ENCODE results near the gene AMPH. TPM values are rescaled to one million over a fixed set of nuclear protein-coding genes. Genes with fewer than 3 reads are reported as not detected.

AMPH gene
- total RNA-seq, 1 donor from 2014 or later = 1.2 TPM

DNA sequence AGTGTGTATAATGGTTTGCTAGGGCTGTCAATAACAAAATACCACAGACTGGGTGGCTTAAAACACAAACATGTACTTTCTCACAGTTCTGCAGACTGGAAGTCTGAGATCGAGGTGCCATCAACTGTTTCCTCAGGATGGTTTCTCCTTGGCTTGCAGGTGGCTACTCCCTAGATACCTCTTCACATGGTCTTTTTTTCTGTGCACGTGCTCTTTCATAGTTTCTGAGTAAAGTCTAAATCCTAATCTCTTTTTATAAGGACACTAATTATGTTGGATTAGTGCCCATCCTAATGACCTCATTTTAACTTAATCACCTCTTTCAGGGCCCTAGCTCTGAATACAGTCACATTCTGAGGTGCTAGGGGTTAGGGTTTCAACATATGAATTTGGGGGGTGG lies 65.9 kb downstream of the AMPH start:
- Histone ChIP-seq H3K27me3 (ENCODE audit: low read depth) (no peaks in the 10 kb centered on the region), H3K4me1 (no peaks in the 10 kb centered on the region), H3K36me3 (no peaks in the 10 kb centered on the region), H3K4me3 (no peak overlapping the region), H3K27ac (no peak overlapping the region), H3K9me3 (no peaks in the 10 kb centered on the region)
- TF ChIP-seq, protein P1, sequence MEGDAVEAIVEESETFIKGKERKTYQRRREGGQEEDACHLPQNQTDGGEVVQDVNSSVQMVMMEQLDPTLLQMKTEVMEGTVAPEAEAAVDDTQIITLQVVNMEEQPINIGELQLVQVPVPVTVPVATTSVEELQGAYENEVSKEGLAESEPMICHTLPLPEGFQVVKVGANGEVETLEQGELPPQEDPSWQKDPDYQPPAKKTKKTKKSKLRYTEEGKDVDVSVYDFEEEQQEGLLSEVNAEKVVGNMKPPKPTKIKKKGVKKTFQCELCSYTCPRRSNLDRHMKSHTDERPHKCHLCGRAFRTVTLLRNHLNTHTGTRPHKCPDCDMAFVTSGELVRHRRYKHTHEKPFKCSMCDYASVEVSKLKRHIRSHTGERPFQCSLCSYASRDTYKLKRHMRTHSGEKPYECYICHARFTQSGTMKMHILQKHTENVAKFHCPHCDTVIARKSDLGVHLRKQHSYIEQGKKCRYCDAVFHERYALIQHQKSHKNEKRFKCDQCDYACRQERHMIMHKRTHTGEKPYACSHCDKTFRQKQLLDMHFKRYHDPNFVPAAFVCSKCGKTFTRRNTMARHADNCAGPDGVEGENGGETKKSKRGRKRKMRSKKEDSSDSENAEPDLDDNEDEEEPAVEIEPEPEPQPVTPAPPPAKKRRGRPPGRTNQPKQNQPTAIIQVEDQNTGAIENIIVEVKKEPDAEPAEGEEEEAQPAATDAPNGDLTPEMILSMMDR (IDR thresholded peaks at IDR 0.05) = no peak
- intact Hi-C loops (cut with DNase I) = no loop called here
- ATAC-seq (no peak), DNase-seq (no peak)

DNA sequence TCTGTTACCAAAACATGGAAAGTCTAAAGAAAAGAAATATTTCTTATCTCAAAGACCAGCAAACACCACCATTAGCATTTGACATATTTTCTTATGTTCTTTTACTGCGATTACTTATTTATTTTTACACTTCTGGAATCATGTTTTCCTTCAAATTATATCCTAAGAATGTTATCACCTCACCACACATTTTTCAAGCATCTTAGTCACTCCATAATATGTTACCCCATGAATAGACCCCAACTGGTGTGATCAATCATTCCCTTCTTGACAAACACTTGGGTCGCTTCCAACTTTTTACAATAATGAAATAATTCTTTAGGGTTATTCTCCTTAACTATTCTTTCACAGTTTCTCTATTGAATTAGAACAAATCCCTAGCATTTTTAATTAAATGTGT lies 67.4 kb downstream of the AMPH start:
- no peak overlapping the region for H3K4me3 ChIP-seq
- TF ChIP-seq, protein P1 (IDR thresholded peaks at IDR 0.05) = no peak
- H3K27me3 ChIP-seq (ENCODE audit: low read depth) = no peaks in the 10 kb centered on the region
- intact Hi-C loops (cut with DNase I) = no loop called here
- DNase-seq (no peak), ATAC-seq (no peak)
- H3K36me3 ChIP-seq = no peaks in the 10 kb centered on the region
- H3K9me3 ChIP-seq = no peaks in the 10 kb centered on the region
- no peaks in the 10 kb centered on the region for H3K4me1 ChIP-seq
- no peak overlapping the region for H3K27ac ChIP-seq

DNA sequence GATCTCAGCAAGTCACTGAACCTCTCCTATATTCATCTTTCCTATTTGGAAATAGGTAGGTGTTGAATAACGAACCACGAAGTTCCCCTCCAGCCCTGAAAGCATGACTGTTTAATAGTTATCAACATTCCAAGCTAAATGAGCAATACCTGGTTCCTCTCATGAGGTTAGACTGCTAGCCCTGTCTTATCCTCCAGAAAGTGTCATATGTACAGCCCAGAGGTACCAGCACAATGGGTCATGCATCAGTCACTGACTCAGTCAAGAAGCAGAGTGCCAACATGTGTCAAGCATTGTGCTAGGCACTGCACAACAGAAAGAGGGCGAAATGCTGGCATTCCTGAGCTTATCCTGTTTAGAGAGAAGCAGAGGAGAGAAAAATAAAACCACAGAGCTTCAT lies 70.0 kb downstream of the AMPH start:
- Histone ChIP-seq H3K4me3 (no peak overlapping the region), H3K27me3 (ENCODE audit: low read depth) (no peaks in the 10 kb centered on the region), H3K27ac (no peak overlapping the region), H3K9me3 (no peaks in the 10 kb centered on the region), H3K4me1 (no peaks in the 10 kb centered on the region), H3K36me3 (no peaks in the 10 kb centered on the region)
- intact Hi-C loops (cut with DNase I) = no loop called here
- ATAC-seq (no peak), DNase-seq (no peak)
- TF ChIP-seq, protein P1 (IDR thresholded peaks at IDR 0.05) = no peak

DNA sequence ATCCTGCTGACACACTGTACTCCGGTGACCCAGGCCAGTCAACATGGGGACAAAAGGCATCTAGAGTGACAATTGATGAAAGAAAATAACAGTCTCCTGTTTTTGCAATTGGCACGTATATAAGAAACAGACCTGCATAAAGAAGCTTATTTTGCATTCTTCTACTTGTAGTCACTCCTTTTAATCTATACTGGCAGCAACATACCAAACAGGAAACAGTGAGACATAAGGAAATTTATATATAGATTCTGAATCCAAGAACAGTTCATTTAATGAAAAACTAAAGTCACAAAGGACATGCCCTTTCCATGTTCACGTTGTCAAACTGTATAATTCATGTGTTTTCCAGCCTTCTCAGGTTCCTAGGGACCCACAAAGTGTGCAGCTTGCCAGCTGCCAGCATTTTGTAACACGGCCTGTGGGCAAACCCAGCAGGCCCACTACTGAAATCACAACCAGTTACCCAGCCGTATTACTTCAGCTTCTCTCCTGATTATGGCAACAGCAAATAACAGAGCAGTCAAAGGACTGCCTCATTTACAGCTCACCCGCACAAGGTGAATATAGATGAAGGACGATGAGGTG lies 72.3 kb downstream of the AMPH start:
- Histone ChIP-seq H3K9me3 (no peaks in the 10 kb centered on the region), H3K36me3 (no peaks in the 10 kb centered on the region), H3K27ac (no peak overlapping the region), H3K4me1 (no peaks in the 10 kb centered on the region), H3K4me3 (no peak overlapping the region), H3K27me3 (ENCODE audit: low read depth) (no peaks in the 10 kb centered on the region)
- intact Hi-C loops (cut with DNase I) = no loop called here
- TF ChIP-seq, protein P1 (IDR thresholded peaks at IDR 0.05) = no peak
- DNase-seq (no peak), ATAC-seq (no peak)

DNA sequence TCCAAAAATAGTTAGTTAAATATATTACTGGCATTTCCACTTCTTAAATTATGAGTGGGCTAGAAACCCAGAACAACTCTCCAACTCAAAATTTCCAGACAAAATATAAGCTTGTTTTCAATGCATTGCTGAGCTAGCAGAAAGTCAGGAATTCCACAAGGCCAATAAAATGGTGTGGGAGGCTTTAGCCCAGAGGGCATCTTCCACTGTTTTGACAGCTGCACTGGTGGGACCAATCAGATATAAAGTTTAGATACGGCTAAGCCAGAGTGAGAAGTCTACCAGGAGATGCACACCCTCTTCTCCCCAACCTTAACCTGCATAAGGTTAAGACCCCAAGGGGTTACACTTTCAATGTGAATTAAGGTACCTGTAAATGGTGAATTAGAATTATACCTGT lies 76.6 kb downstream of the AMPH start:
- ATAC-seq (no peak), DNase-seq (no peak)
- Histone ChIP-seq H3K4me3 (no peak overlapping the region), H3K27ac (no peak overlapping the region), H3K36me3 (no peaks in the 10 kb centered on the region), H3K4me1 (no peaks in the 10 kb centered on the region), H3K27me3 (ENCODE audit: low read depth) (no peaks in the 10 kb centered on the region), H3K9me3 (no peaks in the 10 kb centered on the region)
- intact Hi-C loops (cut with DNase I) = no loop called here
- TF ChIP-seq, protein P1 (IDR thresholded peaks at IDR 0.05) = no peak

DNA sequence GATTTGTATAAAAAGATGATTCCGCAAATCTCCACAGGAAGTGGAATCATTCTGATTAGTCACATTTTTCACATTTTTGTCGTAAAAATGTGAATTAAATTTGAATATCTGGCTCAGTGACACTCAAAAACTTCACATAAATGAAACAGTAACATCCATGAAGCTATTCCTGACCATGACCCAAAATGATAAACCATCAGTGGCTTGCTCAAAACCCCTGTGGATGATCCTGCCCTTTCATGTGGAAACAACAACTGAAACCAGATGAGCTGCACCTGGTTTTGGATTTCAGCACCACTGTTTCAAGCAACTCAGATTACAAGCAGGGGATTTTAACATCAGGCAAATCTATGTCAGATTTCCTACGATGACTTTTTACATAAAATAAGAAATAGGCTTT lies 80.3 kb downstream of the AMPH start:
- no peaks in the 10 kb centered on the region for H3K9me3 ChIP-seq
- no peaks in the 10 kb centered on the region for H3K27me3 ChIP-seq (ENCODE audit: low read depth)
- DNase-seq = no peak
- H3K27ac ChIP-seq = no peak overlapping the region
- ATAC-seq = no peak
- intact Hi-C loops (cut with DNase I) = no loop called here
- H3K36me3 ChIP-seq = no peaks in the 10 kb centered on the region
- no peaks in the 10 kb centered on the region for H3K4me1 ChIP-seq
- TF ChIP-seq, protein P1 (IDR thresholded peaks at IDR 0.05) = no peak
- no peak overlapping the region for H3K4me3 ChIP-seq
